Liver (tissue), 9 donors: ENCODE results near the gene FOXK2. TPM values are rescaled to one million over a fixed set of nuclear protein-coding genes. Genes with fewer than 3 reads are reported as not detected.
A peak's percentile ranks its signal among the peaks of the same experiment; 100 is the strongest.

Source experiments
- DNase-seq: peaks from one replicate; pipeline ENCODE4 v3.0.0-alpha.2; 2017; ENCODE audit warnings: low spot score
- H3K27ac ChIP-seq, 2 donors: one replicate each; pipeline ENCODE4 v1.7.0; 2013; ENCODE audit warnings: inconsistent platforms in 2 of 2, low read length in 2 of 2, control low read depth in 1 of 2, low read depth in 1 of 2, mild to moderate bottlenecking in 1 of 2
- H3K27me3 ChIP-seq, 4 donors: one replicate each; pipeline versions ENCODE4 v1.6.1 to v1.7.0; 2013; ENCODE audit warnings: low read length in 3 of 4, inconsistent platforms in 1 of 4, mild to moderate bottlenecking in 1 of 4, moderate library complexity in 1 of 4; ENCODE audit not compliant: control insufficient read depth in 4 of 4, insufficient read depth in 4 of 4
- H3K36me3 ChIP-seq, 4 donors: one replicate each; pipeline versions ENCODE4 v1.6.1 to v1.7.0; 2013; ENCODE audit warnings: low read length in 3 of 4, mild to moderate bottlenecking in 3 of 4, low read depth in 1 of 4, moderate library complexity in 1 of 4; ENCODE audit not compliant: control insufficient read depth in 4 of 4, insufficient read depth in 3 of 4
- H3K4me1 ChIP-seq, 4 donors: one replicate each; pipeline versions ENCODE4 v1.6.1 to v1.7.0; 2013; ENCODE audit warnings: low read length in 3 of 4, mild to moderate bottlenecking in 3 of 4, moderate library complexity in 1 of 4; ENCODE audit not compliant: control insufficient read depth in 4 of 4, insufficient read depth in 4 of 4
- H3K4me3 ChIP-seq, 3 donors: one replicate each; pipeline versions ENCODE4 v1.6.1 to v1.7.0; 2013; ENCODE audit warnings: low read length in 3 of 3, control low read depth in 1 of 3, low read depth in 1 of 3, mild to moderate bottlenecking in 1 of 3
- H3K9ac ChIP-seq, 2 donors: one replicate each; pipeline ENCODE4 v1.7.0; 2013; ENCODE audit warnings: low read length in 2 of 2, mild to moderate bottlenecking in 2 of 2, moderate library complexity in 2 of 2, control low read depth in 1 of 2, low read depth in 1 of 2
- H3K9me3 ChIP-seq, 4 donors: one replicate each; pipeline versions ENCODE4 v1.6.1 to v1.7.0; 2013; ENCODE audit warnings: low read length in 3 of 4; ENCODE audit not compliant: control insufficient read depth in 4 of 4
- ATF3 ChIP-seq: IDR thresholded peaks from 2 replicates; pipeline ENCODE4 v1.6.1; 2016; ENCODE audit warnings: antibody characterized with exemption
- CTCF ChIP-seq: fragments of 150-350 bp; IDR thresholded peaks from 2 replicates; pipeline ENCODE4 v1.5.1; 2017; ENCODE audit warnings: improper control_type of control experiment, low read depth, low read length; ENCODE audit not compliant: missing input control
- EGR1 ChIP-seq, 2 donors: IDR thresholded peaks; 2 replicates each; pipeline ENCODE4 v1.6.1; 2016 to 2018; ENCODE audit warnings: antibody characterized with exemption in 2 of 2, low read depth in 2 of 2
- FOXA1 ChIP-seq: IDR thresholded peaks from 2 replicates; pipeline ENCODE4 v1.6.1; 2016; ENCODE audit warnings: antibody characterized with exemption
- FOXA2 ChIP-seq: IDR thresholded peaks from 2 replicates; pipeline ENCODE4 v1.6.1; 2016; ENCODE audit warnings: antibody characterized with exemption
- GABPA ChIP-seq, 2 donors: IDR thresholded peaks in 1 of 2; conservative IDR thresholded peaks in 1 of 2; 2 replicates each; pipeline ENCODE4 v1.6.1; 2016; ENCODE audit warnings: antibody characterized with exemption in 2 of 2, mild to moderate bottlenecking in 1 of 2, moderate library complexity in 1 of 2
- HNF4A ChIP-seq, 2 donors: conservative IDR thresholded peaks; 2 replicates each; pipeline ENCODE4 v1.6.1; 2016; ENCODE audit warnings: antibody characterized with exemption in 2 of 2, mild to moderate bottlenecking in 2 of 2
- HNF4G ChIP-seq: IDR thresholded peaks from 2 replicates; pipeline ENCODE4 v1.6.1; 2016; ENCODE audit warnings: antibody characterized with exemption
- JUND ChIP-seq, 2 donors: IDR thresholded peaks; 2 replicates each; pipeline ENCODE4 v1.6.1; 2016; ENCODE audit warnings: antibody characterized with exemption in 2 of 2
- NR2F2 ChIP-seq: IDR thresholded peaks from 2 replicates; pipeline ENCODE4 v1.6.1; 2016; ENCODE audit warnings: antibody characterized with exemption
- RAD21 ChIP-seq, 2 donors: IDR thresholded peaks; 2 replicates each; pipeline ENCODE4 v1.6.1; 2016; ENCODE audit warnings: antibody characterized with exemption in 2 of 2, mild to moderate bottlenecking in 2 of 2
- REST ChIP-seq: IDR thresholded peaks from 2 replicates; pipeline ENCODE4 v1.6.1; 2016; ENCODE audit warnings: antibody characterized with exemption, mild to moderate bottlenecking
- RXRA ChIP-seq, 2 donors: IDR thresholded peaks; 2 replicates each; pipeline ENCODE4 v1.6.1; 2017 to 2018; ENCODE audit warnings: antibody characterized with exemption in 2 of 2, mild to moderate bottlenecking in 1 of 2
- SP1 ChIP-seq: IDR thresholded peaks from 2 replicates; pipeline ENCODE4 v1.6.1; 2018; ENCODE audit warnings: antibody characterized with exemption, mild to moderate bottlenecking
- TAF1 ChIP-seq: conservative IDR thresholded peaks from 2 replicates; pipeline ENCODE4 v1.6.1; 2016; ENCODE audit warnings: antibody characterized with exemption, mild to moderate bottlenecking
- YY1 ChIP-seq: IDR thresholded peaks from 2 replicates; pipeline ENCODE4 v1.6.1; 2016; ENCODE audit warnings: antibody characterized with exemption, mild to moderate bottlenecking
- WGBS: extraction: QIAGEN DNeasy Blood & Tissue Kit; methylation state at CpG from one replicate; pipeline ENCODE4 v1.1.7; 2013; 5-methylcytosine and 5-hydroxymethylcytosine counted together
- polyA plus RNA-seq, 2 donors: library from polyadenylated mRNA; stranded (reverse) in 1 of 2; unstranded in 1 of 2; fragments of 200-250 nt in 1 of 2; fragments of >200 nt in 1 of 2; fragmentation: Nextera tagmentation in 1 of 2; extraction: Ambion mirVana in 1 of 2; gene quantifications; one replicate each; pipeline versions ENCODE4 v1.2.1 to v1.2.3, GENCODE V29; 2013 to 2015
- total RNA-seq, 2 donors: library from RNA; depleted of rRNA; stranded (reverse); fragments of >200 nt; gene quantifications; one replicate each; pipeline ENCODE4 v1.2.3, GENCODE V29; 2014
- TF ChIP-seq, protein P1 (sequence below): IDR thresholded peaks from 2 replicates; pipeline ENCODE4 v1.6.1; 2016; ENCODE audit warnings: antibody characterized with exemption
- TF ChIP-seq, protein P2 (sequence below): IDR thresholded peaks from 2 replicates; pipeline ENCODE4 v1.6.1; 2016; ENCODE audit warnings: antibody characterized with exemption
- donor health status: healthy.
- donor health status: healthy.
- donor health status: healthy.
- donor health status: healthy.
- donor health status: healthy.

The FOXK2 gene
- total and polyA plus RNA-seq, 4 donors, result 3.1 to 16.2 (median 10.8) TPM

DNA sequence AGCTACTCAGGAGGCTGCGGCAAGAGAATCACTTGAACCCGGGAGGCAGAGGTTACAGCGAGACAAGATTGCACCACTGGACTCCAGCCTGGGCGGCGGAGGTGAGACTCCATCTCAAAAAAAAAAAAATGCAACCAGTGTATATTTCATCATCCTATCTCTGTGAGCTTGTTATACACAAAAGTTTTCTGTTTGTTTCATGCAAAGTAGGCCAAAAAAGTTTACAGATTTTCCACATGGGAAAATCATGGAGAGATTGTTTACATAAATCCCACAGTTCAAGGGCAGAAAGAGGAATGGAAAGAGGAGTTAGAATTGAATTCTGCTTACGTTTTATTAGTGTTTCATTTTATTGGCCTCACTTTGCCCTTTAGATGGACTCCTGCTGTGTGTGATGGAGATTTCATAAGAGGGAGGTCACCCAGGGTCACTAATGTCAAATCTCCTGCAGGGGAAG is 36.3 kb upstream of the FOXK2 start:
- Histone ChIP-seq H3K9ac (no peak overlapping the region), H3K4me1 (peaks cover 2 to 11% (median 8%) of the 10 kb centered on the region in 4 donors), H3K9me3 (no peaks in the 10 kb centered on the region), H3K27me3 (no peaks in the 10 kb centered on the region), H3K27ac (peak overlapping the region; percentile 20 to 43), H3K36me3 (peaks cover 10 to 56% (median 23%) of the 10 kb centered on the region in 4 donors), H3K4me3 (no peak overlapping the region)
- TF ChIP-seq FOXA1, result peak; percentile 48
- no peak for TF ChIP-seq GABPA (IDR thresholded peaks at IDR 0.05 in 1 of 2, conservative IDR thresholded peaks at IDR 0.05 in 1 of 2)
- TF ChIP-seq HNF4A (conservative IDR thresholded peaks at IDR 0.05), result peak; percentile 87 to 90
- peak; percentile 80 for TF ChIP-seq YY1
- peak; percentile 23 to 65 for TF ChIP-seq EGR1 (IDR thresholded peaks at IDR 0.05; ENCODE audit: low read depth in 2 of 2)
- TF ChIP-seq REST, result peak; percentile 48
- peak; percentile 91 for TF ChIP-seq ATF3
- no peak for TF ChIP-seq NR2F2
- TF ChIP-seq RAD21 (IDR thresholded peaks at IDR 0.05), result peak in 1 of 2 donors; percentile 46
- peak; percentile 96 to 97 for TF ChIP-seq RXRA (IDR thresholded peaks at IDR 0.05)
- TF ChIP-seq CTCF, result no peak
- no peak for TF ChIP-seq TAF1
- peak; percentile 88 for TF ChIP-seq SP1
- TF ChIP-seq FOXA2, result peak; percentile 56
- TF ChIP-seq JUND (IDR thresholded peaks at IDR 0.05), result peak; percentile 70 to 75
- TF ChIP-seq, protein P1, sequence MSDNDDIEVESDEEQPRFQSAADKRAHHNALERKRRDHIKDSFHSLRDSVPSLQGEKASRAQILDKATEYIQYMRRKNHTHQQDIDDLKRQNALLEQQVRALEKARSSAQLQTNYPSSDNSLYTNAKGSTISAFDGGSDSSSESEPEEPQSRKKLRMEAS, result no peak
- TF ChIP-seq, protein P2, sequence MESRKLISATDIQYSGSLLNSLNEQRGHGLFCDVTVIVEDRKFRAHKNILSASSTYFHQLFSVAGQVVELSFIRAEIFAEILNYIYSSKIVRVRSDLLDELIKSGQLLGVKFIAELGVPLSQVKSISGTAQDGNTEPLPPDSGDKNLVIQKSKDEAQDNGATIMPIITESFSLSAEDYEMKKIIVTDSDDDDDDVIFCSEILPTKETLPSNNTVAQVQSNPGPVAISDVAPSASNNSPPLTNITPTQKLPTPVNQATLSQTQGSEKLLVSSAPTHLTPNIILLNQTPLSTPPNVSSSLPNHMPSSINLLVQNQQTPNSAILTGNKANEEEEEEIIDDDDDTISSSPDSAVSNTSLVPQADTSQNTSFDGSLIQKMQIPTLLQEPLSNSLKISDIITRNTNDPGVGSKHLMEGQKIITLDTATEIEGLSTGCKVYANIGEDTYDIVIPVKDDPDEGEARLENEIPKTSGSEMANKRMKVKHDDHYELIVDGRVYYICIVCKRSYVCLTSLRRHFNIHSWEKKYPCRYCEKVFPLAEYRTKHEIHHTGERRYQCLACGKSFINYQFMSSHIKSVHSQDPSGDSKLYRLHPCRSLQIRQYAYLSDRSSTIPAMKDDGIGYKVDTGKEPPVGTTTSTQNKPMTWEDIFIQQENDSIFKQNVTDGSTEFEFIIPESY, result peak; percentile 72
- TF ChIP-seq HNF4G, result peak; percentile 59
- DNase-seq, result no peak
- WGBS, result 43% methylated on average over 6 of the region's 6 CpGs
